Trophoblast cell (in vitro differentiated cells and primary cell): ENCODE data around the gene BACE2.

Experiments used
- DNase-seq, 2 donors: peaks; one replicate each; pipeline ENCODE4 v3.0.0-alpha.2; 2016
- H2AFZ ChIP-seq: 2 replicates; pipeline ENCODE4 v1.6.1; 2013; ENCODE audit warnings: low read length, moderate library complexity, mild to moderate bottlenecking; ENCODE audit not compliant: insufficient read depth, poor library complexity
- H2AK5ac ChIP-seq: 2 replicates; pipeline ENCODE4 v1.6.1; 2013; ENCODE audit warnings: mild to moderate bottlenecking, low read length
- H2BK120ac ChIP-seq: 2 replicates; pipeline ENCODE4 v1.6.1; 2013; ENCODE audit warnings: low read length, mild to moderate bottlenecking, moderate library complexity; ENCODE audit not compliant: insufficient read depth, poor library complexity
- H2BK12ac ChIP-seq: 2 replicates; pipeline ENCODE4 v1.6.1; 2013; ENCODE audit warnings: mild to moderate bottlenecking, low read length, moderate library complexity
- H2BK5ac ChIP-seq: 2 replicates; pipeline ENCODE4 v1.6.1; 2013; ENCODE audit warnings: low read length, low read depth, moderate library complexity, mild to moderate bottlenecking; ENCODE audit not compliant: poor library complexity
- H3K14ac ChIP-seq: 2 replicates; pipeline ENCODE4 v1.6.1; 2013; ENCODE audit warnings: mild to moderate bottlenecking, low read length
- H3K18ac ChIP-seq: 2 replicates; pipeline ENCODE4 v1.6.1; 2013; ENCODE audit warnings: mild to moderate bottlenecking, low read length
- H3K23ac ChIP-seq: 2 replicates; pipeline ENCODE4 v1.6.1; 2013; ENCODE audit warnings: low read length
- H3K27ac ChIP-seq: 2 replicates; pipeline ENCODE4 v1.5.1; 2013; ENCODE audit warnings: low read depth, mild to moderate bottlenecking, inconsistent platforms, low read length, moderate library complexity
- H3K27me3 ChIP-seq: 2 replicates; pipeline ENCODE4 v1.6.1; 2013; ENCODE audit warnings: inconsistent platforms, mild to moderate bottlenecking, low read length, moderate library complexity; ENCODE audit not compliant: insufficient read depth
- H3K36me3 ChIP-seq, 2 experiments: 1 replicate in 1 of 2; 2 replicates in 1 of 2; pipeline ENCODE4 v1.6.1; 2013; ENCODE audit warnings: low read length in 2 of 2, mild to moderate bottlenecking in 2 of 2, moderate library complexity in 1 of 2; ENCODE audit not compliant: insufficient read depth in 2 of 2, control insufficient read depth in 1 of 2
- H3K4ac ChIP-seq: 2 replicates; pipeline ENCODE4 v1.6.1; 2013; ENCODE audit warnings: low read depth, mild to moderate bottlenecking, low read length, moderate library complexity
- H3K4me1 ChIP-seq, 2 experiments: 1 replicate in 1 of 2; 2 replicates in 1 of 2; pipeline ENCODE4 v1.6.1; 2013; ENCODE audit warnings: low read length in 2 of 2, mild to moderate bottlenecking in 2 of 2, moderate library complexity in 1 of 2; ENCODE audit not compliant: insufficient read depth in 2 of 2, control insufficient read depth in 1 of 2
- H3K4me2 ChIP-seq: 2 replicates; pipeline ENCODE4 v1.6.1; 2013; ENCODE audit warnings: inconsistent platforms, mild to moderate bottlenecking, low read length, moderate library complexity
- H3K4me3 ChIP-seq: 2 replicates; pipeline ENCODE4 v1.5.1; 2013; ENCODE audit warnings: mild to moderate bottlenecking, low read depth, low read length, inconsistent platforms
- H3K79me1 ChIP-seq: one replicate; pipeline ENCODE4 v1.6.1; 2013; ENCODE audit warnings: low read length
- H3K79me2 ChIP-seq: 2 replicates; pipeline ENCODE4 v1.6.1; 2013; ENCODE audit warnings: low read length, mild to moderate bottlenecking; ENCODE audit not compliant: control insufficient read depth, insufficient read depth, poor library complexity
- H3K9ac ChIP-seq: 2 replicates; pipeline ENCODE4 v1.6.1; 2013; ENCODE audit warnings: mild to moderate bottlenecking, low read length
- H3K9me3 ChIP-seq: 2 replicates; pipeline ENCODE4 v1.6.1; 2013; ENCODE audit warnings: low read depth, mild to moderate bottlenecking, control low read depth, inconsistent platforms, low read length; ENCODE audit not compliant: insufficient read depth
- H4K12ac ChIP-seq: 2 replicates; pipeline ENCODE4 v1.6.1; 2013; ENCODE audit warnings: low read depth, mild to moderate bottlenecking, low read length, moderate library complexity
- H4K8ac ChIP-seq: 2 replicates; pipeline ENCODE4 v1.6.1; 2013; ENCODE audit warnings: low read depth, mild to moderate bottlenecking, low read length, moderate library complexity
- H4K91ac ChIP-seq: one replicate; pipeline ENCODE4 v1.6.1; 2013; ENCODE audit warnings: low read depth, mild to moderate bottlenecking, low read length, moderate library complexity
- WGBS: extraction: QIAGEN DNeasy Blood & Tissue Kit; methylation state at CpG from one replicate; pipeline ENCODE4 v1.1.7; 2013; ENCODE audit warnings: missing lambda C conversion rate; ENCODE audit not compliant: insufficient read length, insufficient coverage; ENCODE audit errors: extremely low coverage; 5-methylcytosine and 5-hydroxymethylcytosine counted together

Gene BACE2

GRCh38 chr21:41135746-41136145, 32.2 kb upstream of the BACE2 start:
- Histone ChIP-seq H3K27ac (no peak overlapping the region), H3K4ac (no peak overlapping the region), H2BK5ac (no peak overlapping the region), H4K8ac (no peak overlapping the region), H3K79me2 (no peaks in the 10 kb centered on the region), H3K4me2 (no peak overlapping the region), H3K9me3 (peaks cover 9% of the 10 kb centered on the region), H4K12ac (no peak overlapping the region), H3K4me3 (no peak overlapping the region), H2AK5ac (no peak overlapping the region), H2AFZ (no peak overlapping the region), H3K4me1 (no peaks in the 10 kb centered on the region), H3K27me3 (no peaks in the 10 kb centered on the region), H2BK120ac (no peak overlapping the region), H3K23ac (peak overlapping the region; percentile 25), H2BK12ac (no peak overlapping the region), H3K18ac (no peak overlapping the region), H4K91ac (no peak overlapping the region), H3K79me1 (no peaks in the 10 kb centered on the region), H3K14ac (no peak overlapping the region), H3K36me3 (no peaks in the 10 kb centered on the region), H3K9ac (no peak overlapping the region)
- no peak for DNase-seq
- WGBS = no CpG with 5 or more reads among the region's 7 CpGs

DNA sequence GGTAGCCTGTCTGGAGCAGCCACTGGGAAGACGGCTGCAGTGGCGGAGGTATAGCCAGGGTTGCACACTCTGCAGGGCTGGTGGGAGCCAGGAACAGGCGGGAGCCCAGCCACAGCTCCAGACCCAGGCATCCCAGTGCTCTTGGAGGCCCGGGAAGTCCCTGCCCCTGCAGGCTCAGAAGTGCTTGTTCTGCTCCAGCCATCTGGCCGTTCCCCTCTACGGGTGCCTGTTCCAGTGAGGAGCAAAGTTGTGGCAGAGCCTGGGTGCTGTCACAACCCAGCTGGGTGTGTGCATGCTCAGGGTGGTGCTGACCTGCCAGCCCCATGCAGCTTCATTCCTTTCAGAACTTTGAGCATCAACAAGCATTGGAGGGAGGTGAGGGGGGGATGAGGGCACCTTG, 31.7 kb upstream of the BACE2 start:
- no CpG with 5 or more reads among the region's 6 CpGs for WGBS
- Histone ChIP-seq H2BK5ac (no peak overlapping the region), H2AFZ (no peak overlapping the region), H3K9me3 (peaks cover 9% of the 10 kb centered on the region), H4K91ac (no peak overlapping the region), H3K9ac (no peak overlapping the region), H2BK120ac (no peak overlapping the region), H3K36me3 (no peaks in the 10 kb centered on the region), H3K79me2 (no peaks in the 10 kb centered on the region), H3K4me1 (peaks cover 2 to 4% of the 10 kb centered on the region in 2 experiments), H3K27ac (no peak overlapping the region), H3K4ac (no peak overlapping the region), H3K4me3 (no peak overlapping the region), H4K8ac (no peak overlapping the region), H3K27me3 (no peaks in the 10 kb centered on the region), H3K23ac (no peak overlapping the region), H4K12ac (no peak overlapping the region), H2AK5ac (no peak overlapping the region), H3K4me2 (no peak overlapping the region), H3K18ac (no peak overlapping the region), H3K79me1 (no peaks in the 10 kb centered on the region), H3K14ac (no peak overlapping the region), H2BK12ac (no peak overlapping the region)
- DNase-seq = no peak

- Histone ChIP-seq H3K4ac (no peak overlapping the region), H3K9ac (no peak overlapping the region), H2BK12ac (no peak overlapping the region), H3K14ac (no peak overlapping the region), H3K27ac (no peak overlapping the region), H2AK5ac (no peak overlapping the region), H3K9me3 (peaks cover 9% of the 10 kb centered on the region), H3K36me3 (no peaks in the 10 kb centered on the region), H3K79me1 (no peaks in the 10 kb centered on the region), H2AFZ (no peak overlapping the region), H3K27me3 (no peaks in the 10 kb centered on the region), H3K4me2 (no peak overlapping the region), H4K12ac (no peak overlapping the region), H4K91ac (no peak overlapping the region), H4K8ac (no peak overlapping the region), H2BK120ac (no peak overlapping the region), H3K4me3 (no peak overlapping the region), H3K23ac (no peak overlapping the region), H3K18ac (no peak overlapping the region), H3K4me1 (peaks cover 2 to 9% of the 10 kb centered on the region in 2 experiments), H3K79me2 (no peaks in the 10 kb centered on the region), H2BK5ac (no peak overlapping the region)
- no CpG with 5 or more reads among the region's 8 CpGs for WGBS
- DNase-seq = no peak
These were observed 30.6 kb upstream of the BACE2 start for GRCh38 chr21:41137401-41137800.

DNA sequence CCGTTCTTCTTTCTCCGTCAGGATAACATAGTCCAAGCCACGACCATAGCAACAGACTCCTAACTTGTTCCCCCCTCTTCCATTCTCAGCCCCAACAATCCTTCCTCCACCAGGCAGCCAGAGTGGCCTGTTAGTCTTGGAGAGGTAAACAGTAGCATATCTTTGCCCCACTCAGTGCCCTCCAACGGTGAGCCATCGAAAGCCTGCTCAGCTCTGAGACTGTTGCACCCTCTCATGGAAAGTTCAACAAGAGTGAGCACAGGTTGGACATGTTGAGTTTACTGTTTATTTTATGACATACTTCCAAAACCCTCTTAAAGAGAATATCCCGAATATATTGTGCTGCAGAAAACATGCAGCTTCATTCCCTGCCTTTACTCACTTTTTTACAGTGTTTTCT, 30.1 kb upstream of the BACE2 start:
- Histone ChIP-seq H3K9ac (no peak overlapping the region), H4K91ac (no peak overlapping the region), H3K9me3 (peaks cover 8% of the 10 kb centered on the region), H4K12ac (no peak overlapping the region), H3K4me3 (no peak overlapping the region), H3K14ac (no peak overlapping the region), H3K18ac (no peak overlapping the region), H2AFZ (no peak overlapping the region), H2BK5ac (no peak overlapping the region), H3K23ac (no peak overlapping the region), H3K27ac (no peak overlapping the region), H2BK12ac (no peak overlapping the region), H3K4me2 (no peak overlapping the region), H3K79me1 (no peaks in the 10 kb centered on the region), H3K36me3 (no peaks in the 10 kb centered on the region), H2BK120ac (no peak overlapping the region), H3K79me2 (no peaks in the 10 kb centered on the region), H3K4me1 (peaks cover 2 to 9% of the 10 kb centered on the region in 2 experiments), H3K27me3 (no peaks in the 10 kb centered on the region), H4K8ac (no peak overlapping the region), H3K4ac (no peak overlapping the region), H2AK5ac (no peak overlapping the region)
- DNase-seq = no peak
- WGBS = no CpG with 5 or more reads among the region's 6 CpGs
